ENCODE results near the gene COLEC12. TPM values are rescaled to one million over a fixed set of nuclear protein-coding genes. Genes with fewer than 3 reads are reported as not detected.

The COLEC12 gene
- total and polyA plus RNA-seq, 2 experiments from 2014 or later: 19.4 to 25.9 TPM

DNA sequence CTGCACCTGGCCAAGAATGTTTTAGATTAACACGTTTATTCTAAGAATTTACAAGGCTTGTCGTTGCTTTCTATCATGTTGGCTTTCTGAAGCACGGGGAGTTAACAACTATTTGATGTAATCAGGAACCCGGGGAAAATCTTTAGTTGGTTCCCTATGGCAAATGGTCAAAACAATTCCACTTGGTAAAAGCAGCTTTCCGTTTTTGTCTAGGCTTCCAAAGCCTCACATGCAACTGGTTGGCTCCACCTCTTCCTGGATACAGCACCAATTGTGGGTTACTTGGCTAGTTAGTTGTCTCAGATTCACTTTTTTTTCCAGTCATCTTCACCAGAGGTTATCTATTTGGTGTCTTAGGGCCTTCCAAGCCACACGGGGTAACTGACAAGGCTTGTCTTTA lies 2.8 kb downstream of the COLEC12 start:
- in situ Hi-C loops (cut with MboI): no loop called here
- H3K27ac ChIP-seq: no peak overlapping the region
- peaks cover 35% of the 10 kb centered on the region for H3F3A ChIP-seq (ENCODE audit: insufficient read depth)
- no peaks in the 10 kb centered on the region for H3K36me3 ChIP-seq (ENCODE audit: low read depth)
- no peak overlapping the region for H2AFZ ChIP-seq
- no peaks in the 10 kb centered on the region for H4K20me1 ChIP-seq (ENCODE audit: insufficient read depth)
- H3K9me2 ChIP-seq (ENCODE audit: insufficient read depth): no peaks in the 10 kb centered on the region
- no peak overlapping the region for H3K9ac ChIP-seq
- 0 out of 2 replicates have a peak, but pooled peaks cover 19% of the 10 kb centered on the region for H3K79me2 ChIP-seq (ENCODE audit: insufficient read depth)
- no peaks in the 10 kb centered on the region for H3K27me3 ChIP-seq (replicated peaks; ENCODE audit: insufficient read depth)
- no peak for DNase-seq
- WGBS, 2 experiments (ENCODE audit: low coverage in 1 of 2, low lambda C conversion rate in 2 of 2, missing lambda C conversion rate in 2 of 2): 47 to 54% methylated on average over 6 of the region's 6 CpGs
- peaks cover 32% of the 10 kb centered on the region for H3K4me1 ChIP-seq (ENCODE audit: insufficient read depth)
- H3K4me2 ChIP-seq (ENCODE audit: unreplicated experiment): no peak overlapping the region
- TF ChIP-seq EZH2 (IDR thresholded peaks at IDR 0.05; ENCODE audit: insufficient read depth, poor library complexity, severe bottlenecking) (no peak), EZH2phosphoT487 (IDR thresholded peaks at IDR 0.05; ENCODE audit: insufficient read depth, low read depth) (no peak)
- H3K9me3 ChIP-seq (ENCODE audit: low read depth): no peaks in the 10 kb centered on the region
- H3K4me3 ChIP-seq: no peak overlapping the region

DNA sequence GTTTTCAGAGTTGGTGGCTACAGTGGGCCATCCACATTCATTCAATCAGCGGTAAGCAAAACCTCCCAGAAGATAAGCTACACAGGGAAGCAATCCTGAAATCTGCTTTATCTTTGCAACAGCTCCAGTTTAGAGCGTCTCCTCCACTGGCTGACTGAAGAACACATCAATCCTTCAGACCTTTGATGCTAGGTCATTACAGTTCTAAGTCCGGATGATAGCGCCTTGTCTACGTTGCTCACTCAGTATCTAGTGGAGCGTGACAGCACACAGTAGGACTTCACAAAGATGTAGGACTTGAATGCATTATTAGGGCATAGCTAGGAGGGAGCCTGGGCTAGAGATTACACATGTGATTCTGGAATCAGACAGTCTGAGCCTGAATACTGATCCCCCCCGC lies 5.0 kb downstream of the COLEC12 start:
- H3K9me3 ChIP-seq (ENCODE audit: low read depth): no peaks in the 10 kb centered on the region
- no peaks in the 10 kb centered on the region for H3K27me3 ChIP-seq (replicated peaks; ENCODE audit: insufficient read depth)
- H3K27ac ChIP-seq: peak overlapping the region; percentile 75
- H3K4me1 ChIP-seq (ENCODE audit: insufficient read depth): peaks cover 35% of the 10 kb centered on the region
- H3K36me3 ChIP-seq (ENCODE audit: low read depth): no peaks in the 10 kb centered on the region
- DNase-seq: no peak
- no peaks in the 10 kb centered on the region for H3K9me2 ChIP-seq (ENCODE audit: insufficient read depth)
- no peak overlapping the region for H2AFZ ChIP-seq
- H4K20me1 ChIP-seq (ENCODE audit: insufficient read depth): no peaks in the 10 kb centered on the region
- peaks cover 41% of the 10 kb centered on the region for H3K79me2 ChIP-seq (ENCODE audit: insufficient read depth)
- H3K4me2 ChIP-seq (ENCODE audit: unreplicated experiment): peak overlapping the region; percentile 8
- WGBS, 2 experiments (ENCODE audit: low coverage in 1 of 2, low lambda C conversion rate in 2 of 2, missing lambda C conversion rate in 2 of 2): 92 to 95% methylated on average over 7 of the region's 7 CpGs
- H3K4me3 ChIP-seq: no peak overlapping the region
- 0 out of 2 replicates have a peak overlapping the region, but pooled peaks have one; percentile 3 for H3K9ac ChIP-seq
- H3F3A ChIP-seq (ENCODE audit: insufficient read depth): peaks cover 35% of the 10 kb centered on the region
- in situ Hi-C loops (cut with MboI): no loop called here
- TF ChIP-seq EZH2 (IDR thresholded peaks at IDR 0.05; ENCODE audit: insufficient read depth, poor library complexity, severe bottlenecking) (no peak), EZH2phosphoT487 (IDR thresholded peaks at IDR 0.05; ENCODE audit: insufficient read depth, low read depth) (no peak)

DNA sequence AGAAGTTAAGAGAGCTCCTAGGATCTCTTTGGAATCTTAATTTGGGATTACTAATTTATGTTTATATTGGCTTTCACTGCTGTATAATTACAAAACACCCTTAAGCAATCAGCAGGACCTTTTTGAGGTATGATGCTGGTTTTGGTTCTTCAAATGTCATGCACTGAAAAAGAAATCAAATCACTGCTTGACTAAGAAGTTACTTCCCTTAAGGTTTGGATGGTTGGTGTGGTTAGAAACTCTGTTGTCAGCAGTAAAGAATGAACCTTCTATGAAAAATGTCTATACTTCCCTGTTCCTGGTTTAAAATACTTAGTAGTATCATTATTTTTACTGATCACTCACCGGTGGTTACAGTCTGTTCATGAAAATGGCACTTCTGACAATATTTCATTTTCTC lies 5.5 kb downstream of the COLEC12 start:
- Histone ChIP-seq H3K9me2 (ENCODE audit: insufficient read depth) (no peaks in the 10 kb centered on the region), H3K27me3 (replicated peaks; ENCODE audit: insufficient read depth) (no peaks in the 10 kb centered on the region), H3K4me3 (no peak overlapping the region), H3K79me2 (ENCODE audit: insufficient read depth) (peaks cover 45% of the 10 kb centered on the region), H3K9me3 (ENCODE audit: low read depth) (no peaks in the 10 kb centered on the region), H3K4me1 (ENCODE audit: insufficient read depth) (peaks cover 38% of the 10 kb centered on the region), H3K27ac (peak overlapping the region; percentile 75), H3K9ac (0 out of 2 replicates have a peak overlapping the region, but pooled peaks have one; percentile 3), H4K20me1 (ENCODE audit: insufficient read depth) (no peaks in the 10 kb centered on the region), H3K4me2 (ENCODE audit: unreplicated experiment) (peak overlapping the region; percentile 8), H2AFZ (no peak overlapping the region), H3K36me3 (ENCODE audit: low read depth) (no peaks in the 10 kb centered on the region), H3F3A (ENCODE audit: insufficient read depth) (peaks cover 35% of the 10 kb centered on the region)
- DNase-seq: peak; percentile 52
- TF ChIP-seq EZH2 (IDR thresholded peaks at IDR 0.05; ENCODE audit: insufficient read depth, poor library complexity, severe bottlenecking) (no peak), EZH2phosphoT487 (IDR thresholded peaks at IDR 0.05; ENCODE audit: insufficient read depth, low read depth) (no peak)
- in situ Hi-C loops (cut with MboI): no loop called here
- 82 to 92% methylated on average over 1 of the region's 1 CpG for WGBS, 2 experiments (ENCODE audit: low coverage in 1 of 2, low lambda C conversion rate in 2 of 2, missing lambda C conversion rate in 2 of 2)

DNA sequence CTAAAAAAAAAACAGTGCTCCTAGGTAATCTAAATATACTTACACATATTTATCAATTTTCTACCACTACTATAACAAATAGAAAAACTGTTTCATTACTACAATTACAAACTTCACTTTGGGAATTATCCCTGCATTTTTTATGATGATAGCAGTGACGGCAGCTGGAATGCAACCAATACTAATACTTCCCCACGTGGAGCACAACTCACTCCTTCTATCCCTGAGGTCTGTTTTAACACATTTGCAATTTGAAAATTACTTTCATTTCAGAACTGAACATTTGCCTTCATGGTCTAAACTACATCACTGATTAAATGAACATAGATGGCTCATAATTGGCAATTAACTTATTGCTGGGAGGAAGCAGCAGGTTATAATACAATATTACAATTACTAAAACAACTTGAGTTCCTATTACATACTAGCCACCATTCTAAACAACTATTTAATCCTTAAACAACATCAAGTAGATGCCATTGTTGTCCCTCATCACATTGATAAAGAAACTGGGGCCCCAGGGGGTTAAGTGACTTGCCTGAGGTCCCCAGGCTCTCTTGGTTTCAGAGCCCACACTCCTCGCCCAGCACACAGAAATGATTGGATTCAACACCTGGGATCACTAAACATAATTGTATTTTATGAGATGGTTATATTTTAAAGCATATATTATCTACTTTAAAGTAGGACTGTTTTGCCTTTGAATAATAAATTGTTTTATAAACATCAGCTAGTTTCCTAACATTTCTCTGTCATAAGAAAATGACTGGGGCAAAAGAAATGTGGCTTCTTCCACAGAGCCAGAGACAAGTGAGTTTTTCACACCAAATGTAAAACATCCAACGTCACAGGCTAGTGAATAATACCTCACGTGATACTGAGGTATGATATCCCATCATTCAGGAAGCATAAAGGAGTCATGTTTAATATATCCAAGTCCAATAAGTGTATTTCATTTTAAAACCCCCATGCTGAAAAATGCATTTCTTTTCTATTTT lies 6.2 kb downstream of the COLEC12 start:
- TF ChIP-seq EZH2phosphoT487 (IDR thresholded peaks at IDR 0.05; ENCODE audit: insufficient read depth, low read depth) (no peak), EZH2 (IDR thresholded peaks at IDR 0.05; ENCODE audit: insufficient read depth, poor library complexity, severe bottlenecking) (no peak)
- Histone ChIP-seq H2AFZ (no peak overlapping the region), H3K9me2 (ENCODE audit: insufficient read depth) (no peaks in the 10 kb centered on the region), H3F3A (ENCODE audit: insufficient read depth) (peaks cover 35% of the 10 kb centered on the region), H4K20me1 (ENCODE audit: insufficient read depth) (no peaks in the 10 kb centered on the region), H3K27ac (peak overlapping the region; percentile 75), H3K79me2 (ENCODE audit: insufficient read depth) (peaks cover 45% of the 10 kb centered on the region), H3K4me3 (peak overlapping the region; percentile 9; the same call in 1 of the 2 replicates), H3K9me3 (ENCODE audit: low read depth) (no peaks in the 10 kb centered on the region), H3K36me3 (ENCODE audit: low read depth) (no peaks in the 10 kb centered on the region), H3K4me1 (ENCODE audit: insufficient read depth) (peaks cover 44% of the 10 kb centered on the region), H3K9ac (peak overlapping the region; percentile 53), H3K4me2 (ENCODE audit: unreplicated experiment) (peak overlapping the region; percentile 39), H3K27me3 (replicated peaks; ENCODE audit: insufficient read depth) (no peaks in the 10 kb centered on the region)
- WGBS, 2 experiments (ENCODE audit: low coverage in 1 of 2, low lambda C conversion rate in 2 of 2, missing lambda C conversion rate in 2 of 2): 39 to 45% methylated on average over 5 of the region's 5 CpGs
- in situ Hi-C loops (cut with MboI): no loop called here
- DNase-seq: peak; percentile 93

All from GM23248 (cell line).